ENCODE results near the gene EIPR1.
"Not testable (repeated sequence)": the region's sequence is repeated elsewhere in the genome, so short reads cannot be mapped to it uniquely, and the experiment has no call there.

EIPR1 gene

GRCh38 chr2:3283876-3284656 lies 93.6 kb downstream of the EIPR1 start:
- H3K4me1 ChIP-seq (ENCODE audit: control insufficient read depth, insufficient read depth, low read length); H3K9ac ChIP-seq (ENCODE audit: low read length); H3K4me3 ChIP-seq (ENCODE audit: low read length); H3K36me3 ChIP-seq (ENCODE audit: control insufficient read depth, insufficient read depth, low read length); H3K27ac ChIP-seq (ENCODE audit: low read depth, low read length); H3K27me3 ChIP-seq (ENCODE audit: control insufficient read depth, insufficient read depth, low read length): not testable (repeated sequence)

GRCh38 chr2:3283206-3283605 lies 94.4 kb downstream of the EIPR1 start:
- no peak overlapping the region for H3K27ac ChIP-seq (ENCODE audit: low read depth, low read length)
- peaks cover 3% of the 10 kb centered on the region for H3K4me1 ChIP-seq (ENCODE audit: control insufficient read depth, insufficient read depth, low read length)
- H3K27me3 ChIP-seq (ENCODE audit: control insufficient read depth, insufficient read depth, low read length), result no peaks in the 10 kb centered on the region
- H3K4me3 ChIP-seq (ENCODE audit: low read length), result no peak overlapping the region
- H3K36me3 ChIP-seq (ENCODE audit: control insufficient read depth, insufficient read depth, low read length), result no peaks in the 10 kb centered on the region
- no peak overlapping the region for H3K9ac ChIP-seq (ENCODE audit: low read length)

- Histone ChIP-seq H3K27ac (ENCODE audit: low read depth, low read length) (peak overlapping the region; percentile 45), H3K4me1 (ENCODE audit: control insufficient read depth, insufficient read depth, low read length) (peaks cover 3% of the 10 kb centered on the region), H3K36me3 (ENCODE audit: control insufficient read depth, insufficient read depth, low read length) (no peaks in the 10 kb centered on the region), H3K4me3 (ENCODE audit: low read length) (no peak overlapping the region), H3K9ac (ENCODE audit: low read length) (no peak overlapping the region), H3K27me3 (ENCODE audit: control insufficient read depth, insufficient read depth, low read length) (no peaks in the 10 kb centered on the region)
Observed at GRCh38 chr2:3282056-3282998, 95.3 kb downstream of the EIPR1 start.

GRCh38 chr2:3280683-3281520 lies 96.7 kb downstream of the EIPR1 start:
- Histone ChIP-seq H3K36me3 (ENCODE audit: control insufficient read depth, insufficient read depth, low read length) (no peaks in the 10 kb centered on the region), H3K4me1 (ENCODE audit: control insufficient read depth, insufficient read depth, low read length) (peaks cover 3% of the 10 kb centered on the region), H3K27me3 (ENCODE audit: control insufficient read depth, insufficient read depth, low read length) (no peaks in the 10 kb centered on the region), H3K27ac (ENCODE audit: low read depth, low read length) (no peak overlapping the region), H3K9ac (ENCODE audit: low read length) (no peak overlapping the region), H3K4me3 (ENCODE audit: low read length) (no peak overlapping the region)

GRCh38 chr2:3280197-3280596 lies 97.4 kb downstream of the EIPR1 start:
- H3K4me3 ChIP-seq (ENCODE audit: low read length), result no peak overlapping the region
- peaks cover 3% of the 10 kb centered on the region for H3K4me1 ChIP-seq (ENCODE audit: control insufficient read depth, insufficient read depth, low read length)
- H3K27ac ChIP-seq (ENCODE audit: low read depth, low read length), result no peak overlapping the region
- no peaks in the 10 kb centered on the region for H3K36me3 ChIP-seq (ENCODE audit: control insufficient read depth, insufficient read depth, low read length)
- no peaks in the 10 kb centered on the region for H3K27me3 ChIP-seq (ENCODE audit: control insufficient read depth, insufficient read depth, low read length)
- H3K9ac ChIP-seq (ENCODE audit: low read length), result no peak overlapping the region

- Histone ChIP-seq H3K27ac (ENCODE audit: low read depth, low read length) (no peak overlapping the region), H3K9ac (ENCODE audit: low read length) (no peak overlapping the region), H3K4me1 (ENCODE audit: control insufficient read depth, insufficient read depth, low read length) (peaks cover 3% of the 10 kb centered on the region), H3K4me3 (ENCODE audit: low read length) (no peak overlapping the region), H3K27me3 (ENCODE audit: control insufficient read depth, insufficient read depth, low read length) (no peaks in the 10 kb centered on the region), H3K36me3 (ENCODE audit: control insufficient read depth, insufficient read depth, low read length) (no peaks in the 10 kb centered on the region)
Observed at GRCh38 chr2:3279236-3279960, 98.2 kb downstream of the EIPR1 start.

- no peaks in the 10 kb centered on the region for H3K36me3 ChIP-seq (ENCODE audit: control insufficient read depth, insufficient read depth, low read length)
- H3K9ac ChIP-seq (ENCODE audit: low read length), result no peak overlapping the region
- no peak overlapping the region for H3K27ac ChIP-seq (ENCODE audit: low read depth, low read length)
Observed at GRCh38 chr2:3278521-3279218, 98.9 kb downstream of the EIPR1 start.

GRCh38 chr2:3277748-3278520 lies 99.7 kb downstream of the EIPR1 start:
- no peak overlapping the region for H3K27ac ChIP-seq (ENCODE audit: low read depth, low read length)
- no peaks in the 10 kb centered on the region for H3K36me3 ChIP-seq (ENCODE audit: control insufficient read depth, insufficient read depth, low read length)
- H3K27me3 ChIP-seq (ENCODE audit: control insufficient read depth, insufficient read depth, low read length), result no peaks in the 10 kb centered on the region
- H3K4me1 ChIP-seq (ENCODE audit: control insufficient read depth, insufficient read depth, low read length), result peaks cover under 1% of the 10 kb centered on the region
- H3K4me3 ChIP-seq (ENCODE audit: low read length), result no peak overlapping the region
- no peak overlapping the region for H3K9ac ChIP-seq (ENCODE audit: low read length)

More at GRCh38 chr2:3278521-3279218, 98.9 kb downstream of the EIPR1 start:
- Histone ChIP-seq H3K27me3 (ENCODE audit: control insufficient read depth, insufficient read depth, low read length) (no peaks in the 10 kb centered on the region), H3K4me1 (ENCODE audit: control insufficient read depth, insufficient read depth, low read length) (peaks cover 3% of the 10 kb centered on the region), H3K4me3 (ENCODE audit: low read length) (no peak overlapping the region)

- Histone ChIP-seq H3K4me1 (ENCODE audit: control insufficient read depth, insufficient read depth, low read length) (no peaks in the 10 kb centered on the region), H3K27ac (ENCODE audit: low read depth, low read length) (no peak overlapping the region), H3K27me3 (ENCODE audit: control insufficient read depth, insufficient read depth, low read length) (no peaks in the 10 kb centered on the region), H3K4me3 (ENCODE audit: low read length) (no peak overlapping the region), H3K36me3 (ENCODE audit: control insufficient read depth, insufficient read depth, low read length) (no peaks in the 10 kb centered on the region), H3K9ac (ENCODE audit: low read length) (no peak overlapping the region)
Observed at GRCh38 chr2:3277050-3277747, 100.4 kb downstream of the EIPR1 start.

- no peak overlapping the region for H3K9ac ChIP-seq (ENCODE audit: low read length)
- no peak overlapping the region for H3K4me3 ChIP-seq (ENCODE audit: low read length)
- H3K4me1 ChIP-seq (ENCODE audit: control insufficient read depth, insufficient read depth, low read length), result no peaks in the 10 kb centered on the region
- H3K27me3 ChIP-seq (ENCODE audit: control insufficient read depth, insufficient read depth, low read length), result no peaks in the 10 kb centered on the region
- no peak overlapping the region for H3K27ac ChIP-seq (ENCODE audit: low read depth, low read length)
- no peaks in the 10 kb centered on the region for H3K36me3 ChIP-seq (ENCODE audit: control insufficient read depth, insufficient read depth, low read length)
Observed at GRCh38 chr2:3272761-3273160, 104.9 kb downstream of the EIPR1 start.

All from rectal smooth muscle tissue (tissue), 1 donor.